CD4-positive, alpha-beta T cell (primary cell): ENCODE measurements around the gene SGSM1. TPM values are rescaled to one million over a fixed set of nuclear protein-coding genes. Genes with fewer than 3 reads are reported as not detected.
A peak's percentile ranks its signal among the peaks of the same experiment; 100 is the strongest.

ENCODE experiments used
- ATAC-seq: fragments of 200-7000 bp; cut with Tn5 transposase; one replicate; pipeline ENCODE4 v1.10.0; 2022; ENCODE audit warnings: mild to moderate bottlenecking; ENCODE audit not compliant: poor library complexity
- CTCF ChIA-PET: fragments of 350-600 bp; sonication (Branson Sonifier 250); formaldehyde crosslinking; loops from one replicate; lab custom pipeline; 2021; ENCODE audit warnings: antibody characterized with exemption, inconsistent platforms; lab: Charles Lee
- POLR2A ChIA-PET: fragments of 350-600 bp; sonication (Branson Sonifier 250); formaldehyde crosslinking; loops from one replicate; lab custom pipeline; 2021; ENCODE audit warnings: antibody characterized with exemption, inconsistent platforms; lab: Charles Lee
- DNase-seq, 14 experiments: peaks; one replicate each; pipeline ENCODE4 v3.0.0-alpha.2; 2013 to 2020; ENCODE audit warnings: mixed read lengths in 2 of 14
- H3K27ac ChIP-seq, 2 donors: one replicate each; pipeline versions ENCODE4 v1.5.1 to v1.7.0; 2013; ENCODE audit warnings: low read length in 2 of 2, low read depth in 1 of 2, mild to moderate bottlenecking in 1 of 2
- H3K27me3 ChIP-seq, 2 experiments: 1 replicate in 1 of 2; 2 replicates in 1 of 2; pipeline versions ENCODE4 v1.6.1 to v1.7.0; 2013; ENCODE audit warnings: low read length in 2 of 2, control low read depth in 1 of 2, mild to moderate bottlenecking in 1 of 2, moderate library complexity in 1 of 2; ENCODE audit not compliant: insufficient read depth in 2 of 2, control insufficient read depth in 1 of 2
- H3K36me3 ChIP-seq: one replicate; pipeline ENCODE4 v1.6.1; 2013; ENCODE audit warnings: low read length, control low read depth; ENCODE audit not compliant: insufficient read depth
- H3K4me1 ChIP-seq: one replicate; pipeline ENCODE4 v1.6.1; 2013; ENCODE audit warnings: low read length, control low read depth; ENCODE audit not compliant: insufficient read depth
- H3K4me3 ChIP-seq: one replicate; pipeline ENCODE4 v1.5.1; 2013; ENCODE audit warnings: mild to moderate bottlenecking, low read length, moderate library complexity
- H3K9me3 ChIP-seq, 2 experiments: 1 replicate in 1 of 2; 2 replicates in 1 of 2; pipeline versions ENCODE4 v1.6.1 to v1.7.0; 2013; ENCODE audit warnings: low read length in 2 of 2, mild to moderate bottlenecking in 2 of 2, control low read depth in 1 of 2, moderate library complexity in 1 of 2; ENCODE audit not compliant: control insufficient read depth in 1 of 2, insufficient read depth in 1 of 2
- H3K27ac Mint-ChIP-seq: one replicate; pipeline ENCODE4 v1.8.0; 2020; ENCODE audit warnings: mixed read lengths
- H3K27me3 Mint-ChIP-seq: one replicate; pipeline ENCODE4 v1.8.0; 2021; ENCODE audit warnings: mixed read lengths
- H3K36me3 Mint-ChIP-seq: one replicate; pipeline ENCODE4 v1.8.0; 2021; ENCODE audit warnings: low read depth, mixed read lengths
- H3K4me1 Mint-ChIP-seq: one replicate; pipeline ENCODE4 v1.8.0; 2021; ENCODE audit warnings: low read depth, mixed read lengths
- H3K4me3 Mint-ChIP-seq: one replicate; pipeline ENCODE4 v1.8.0; 2020; ENCODE audit warnings: mild to moderate bottlenecking, mixed read lengths
- H3K9me3 Mint-ChIP-seq: one replicate; pipeline ENCODE4 v1.8.0; 2020; ENCODE audit warnings: mixed read lengths
- CTCF ChIP-seq: fragments of 200-600 bp; IDR thresholded peaks from one replicate; pipeline ENCODE4 v1.8.0; 2022; ENCODE audit warnings: antibody characterized with exemption, mild to moderate bottlenecking
- intact Hi-C, 2 experiments: fragments of 100-400 bp; cut with DNase I in 1 of 2; cut with micrococcal nuclease in 1 of 2; formaldehyde crosslinking; loops; one replicate each; pipeline versions ENCODE4 v1.15.1 to v1.9.0; 2023 to 2025; cut with DNase I, micrococcal nuclease
- total RNA-seq, 174 experiments: library from RNA in 2 of 174; stranded (reverse) in 2 of 174; gene quantifications; one replicate each; pipeline ENCODE4 v1.2.3 and lab custom pipeline; 2021 to 2026

SGSM1 gene
- total RNA-seq, 2 experiments from 2014 or later, result 1.3 to 1.9 TPM

GRCh38 chr22:24954114-24954463, 148.1 kb downstream of the SGSM1 start:
- Histone ChIP-seq H3K27ac (no peak overlapping the region), H3K4me3 (no peak overlapping the region), H3K27me3 (peaks cover 27% of the 10 kb centered on the region in 2 experiments), H3K9me3 (peaks cover 0 to 5% of the 10 kb centered on the region in 2 experiments), H3K36me3 (no peaks in the 10 kb centered on the region), H3K4me1 (peaks cover 20% of the 10 kb centered on the region)
- H3K27me3 Mint-ChIP-seq, result peaks cover 58% of the 10 kb centered on the region
- no peaks in the 10 kb centered on the region for H3K9me3 Mint-ChIP-seq
- no peak for ATAC-seq
- no peaks in the 10 kb centered on the region for H3K36me3 Mint-ChIP-seq
- H3K27ac Mint-ChIP-seq, result no peak overlapping the region
- peak overlapping the region; percentile 64 for H3K4me3 Mint-ChIP-seq
- TF ChIP-seq CTCF, result no peak
- intact Hi-C loops, result loop anchor here in 1 of 2 experiments (5.0 kb wide), 1 partner anchor 218 kb away; no protein-coding TSS in a partner anchor
- ChIA-PET CTCF (no interaction called here), POLR2A (no interaction called here)
- H3K4me1 Mint-ChIP-seq, result peaks cover 19% of the 10 kb centered on the region
- DNase-seq, result no peak

GRCh38 chr22:24954856-24955255, 148.8 kb downstream of the SGSM1 start:
- intact Hi-C loops, result loop anchor here in 1 of 2 experiments (5.0 kb wide), 1 partner anchor 217 kb away; no protein-coding TSS in a partner anchor
- Mint-ChIP-seq H3K9me3 (no peaks in the 10 kb centered on the region), H3K27me3 (peaks cover 51% of the 10 kb centered on the region), H3K4me3 (no peak overlapping the region), H3K36me3 (no peaks in the 10 kb centered on the region), H3K4me1 (peaks cover 19% of the 10 kb centered on the region), H3K27ac (no peak overlapping the region)
- H3K27ac ChIP-seq, result no peak overlapping the region
- TF ChIP-seq CTCF, result no peak
- no peak for DNase-seq
- POLR2A ChIA-PET, result no interaction called here
- H3K4me1 ChIP-seq, result peaks cover 20% of the 10 kb centered on the region
- H3K36me3 ChIP-seq, result no peaks in the 10 kb centered on the region
- peaks cover 27% of the 10 kb centered on the region in 2 experiments for H3K27me3 ChIP-seq
- CTCF ChIA-PET, result no interaction called here
- peaks cover 0 to 5% of the 10 kb centered on the region in 2 experiments for H3K9me3 ChIP-seq
- H3K4me3 ChIP-seq, result no peak overlapping the region
- ATAC-seq, result no peak

GRCh38 chr22:24957043-24957442, 151.0 kb downstream of the SGSM1 start:
- DNase-seq (no peak), ATAC-seq (no peak)
- Histone ChIP-seq H3K27me3 (peaks cover 15 to 16% of the 10 kb centered on the region in 2 experiments), H3K36me3 (no peaks in the 10 kb centered on the region), H3K4me1 (peaks cover 13% of the 10 kb centered on the region), H3K4me3 (no peak overlapping the region), H3K27ac (no peak overlapping the region), H3K9me3 (peaks cover 0 to 5% of the 10 kb centered on the region in 2 experiments)
- Mint-ChIP-seq H3K4me3 (no peak overlapping the region), H3K36me3 (no peaks in the 10 kb centered on the region), H3K27me3 (peaks cover 30% of the 10 kb centered on the region), H3K9me3 (no peaks in the 10 kb centered on the region), H3K27ac (no peak overlapping the region), H3K4me1 (peaks cover 15% of the 10 kb centered on the region)
- intact Hi-C loops, result no loop called here
- ChIA-PET POLR2A (no interaction called here), CTCF (no interaction called here)
- no peak for TF ChIP-seq CTCF
